WI38 (cell line): ENCODE measurements around the gene DXO.
A peak's percentile ranks its signal among the peaks of the same experiment; 100 is the strongest.

Source experiments
- H3K4me3 ChIP-seq: 2 replicates; pipeline ENCODE4 v1.5.1; 2011; ENCODE audit warnings: low read depth, mild to moderate bottlenecking, control low read depth, low read length
- TF ChIP-seq, protein P1 (sequence below): IDR thresholded peaks from 2 replicates; pipeline ENCODE4 v1.5.1; 2012; ENCODE audit warnings: low read depth, mild to moderate bottlenecking, control low read depth, low read length

DXO gene

DNA sequence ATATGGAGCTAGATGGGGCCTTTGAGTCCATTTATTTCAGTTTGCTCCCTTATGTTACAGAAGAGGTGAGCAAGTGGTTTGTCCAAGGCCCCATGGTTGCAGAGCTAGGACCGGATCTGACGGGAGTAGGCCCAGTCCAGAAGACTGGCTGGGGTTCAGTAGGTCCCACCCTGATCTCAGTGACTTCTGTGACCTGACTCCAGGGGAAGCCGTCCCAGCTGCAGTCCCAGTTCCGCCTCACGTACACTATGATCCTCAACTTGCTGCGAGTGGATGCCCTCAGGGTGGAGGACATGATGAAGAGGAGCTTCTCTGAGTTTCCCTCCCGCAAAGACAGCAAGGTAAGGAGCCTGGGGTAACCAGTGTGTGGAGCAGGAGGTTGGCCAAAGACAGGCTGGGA, 5.4 kb downstream of the DXO start:
- TF ChIP-seq, protein P1, sequence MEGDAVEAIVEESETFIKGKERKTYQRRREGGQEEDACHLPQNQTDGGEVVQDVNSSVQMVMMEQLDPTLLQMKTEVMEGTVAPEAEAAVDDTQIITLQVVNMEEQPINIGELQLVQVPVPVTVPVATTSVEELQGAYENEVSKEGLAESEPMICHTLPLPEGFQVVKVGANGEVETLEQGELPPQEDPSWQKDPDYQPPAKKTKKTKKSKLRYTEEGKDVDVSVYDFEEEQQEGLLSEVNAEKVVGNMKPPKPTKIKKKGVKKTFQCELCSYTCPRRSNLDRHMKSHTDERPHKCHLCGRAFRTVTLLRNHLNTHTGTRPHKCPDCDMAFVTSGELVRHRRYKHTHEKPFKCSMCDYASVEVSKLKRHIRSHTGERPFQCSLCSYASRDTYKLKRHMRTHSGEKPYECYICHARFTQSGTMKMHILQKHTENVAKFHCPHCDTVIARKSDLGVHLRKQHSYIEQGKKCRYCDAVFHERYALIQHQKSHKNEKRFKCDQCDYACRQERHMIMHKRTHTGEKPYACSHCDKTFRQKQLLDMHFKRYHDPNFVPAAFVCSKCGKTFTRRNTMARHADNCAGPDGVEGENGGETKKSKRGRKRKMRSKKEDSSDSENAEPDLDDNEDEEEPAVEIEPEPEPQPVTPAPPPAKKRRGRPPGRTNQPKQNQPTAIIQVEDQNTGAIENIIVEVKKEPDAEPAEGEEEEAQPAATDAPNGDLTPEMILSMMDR = no peak

DNA sequence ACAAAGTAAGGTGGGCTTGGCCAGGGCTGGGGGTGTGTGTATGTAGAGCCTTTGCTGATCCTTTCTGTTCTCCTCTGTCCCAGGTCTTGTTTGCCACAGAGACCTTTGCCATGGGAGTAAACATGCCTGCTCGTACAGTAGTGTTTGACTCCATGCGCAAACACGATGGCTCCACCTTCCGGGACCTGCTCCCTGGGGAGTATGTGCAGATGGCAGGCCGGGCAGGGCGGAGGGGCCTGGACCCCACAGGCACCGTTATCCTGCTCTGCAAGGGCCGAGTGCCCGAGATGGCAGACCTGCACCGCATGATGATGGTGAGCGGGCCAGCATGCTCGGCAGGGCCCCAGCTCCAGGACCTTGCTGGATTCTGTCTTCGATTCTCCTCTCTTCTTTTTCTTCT, 6.2 kb downstream of the DXO start:
- TF ChIP-seq, protein P1 = no peak
- H3K4me3 ChIP-seq = no peak overlapping the region

More for the DNA sequence above, 5.4 kb downstream of the DXO start:
- no peak overlapping the region for H3K4me3 ChIP-seq

DNA sequence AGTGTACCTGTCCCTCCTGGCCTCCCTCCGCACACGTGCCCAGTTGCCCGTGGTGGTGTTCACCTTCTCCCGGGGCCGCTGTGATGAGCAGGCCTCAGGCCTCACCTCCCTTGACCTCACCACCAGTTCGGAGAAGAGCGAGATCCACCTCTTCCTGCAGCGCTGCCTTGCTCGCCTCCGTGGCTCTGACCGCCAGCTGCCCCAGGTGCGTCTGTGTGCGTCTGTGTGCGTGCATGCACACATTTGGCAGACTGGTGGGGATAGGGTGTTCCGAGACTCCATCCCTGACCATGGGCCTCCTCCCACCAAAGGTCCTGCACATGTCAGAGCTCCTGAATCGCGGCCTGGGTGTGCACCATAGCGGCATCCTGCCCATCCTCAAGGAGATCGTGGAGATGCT, 8.0 kb downstream of the DXO start:
- TF ChIP-seq, protein P1 = no peak
- no peak overlapping the region for H3K4me3 ChIP-seq

DNA sequence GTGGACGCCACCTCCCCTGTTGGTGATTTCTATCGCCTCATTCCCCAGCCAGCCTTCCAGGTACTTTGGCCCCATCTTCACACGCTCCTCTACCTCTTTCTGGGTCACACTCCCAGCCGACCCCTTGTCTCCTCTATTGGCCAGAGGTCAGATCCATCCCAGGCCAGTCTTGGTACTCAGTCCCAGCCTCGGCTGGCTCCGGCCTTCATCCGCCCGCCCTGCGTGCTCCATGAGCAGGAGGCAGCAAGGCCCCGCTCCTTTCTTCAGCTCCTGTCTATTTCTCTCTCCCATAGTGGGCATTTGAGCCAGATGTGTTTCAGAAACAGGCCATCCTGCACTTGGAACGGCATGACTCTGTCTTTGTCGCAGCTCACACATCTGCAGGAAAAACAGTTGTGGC, 10.3 kb downstream of the DXO start:
- TF ChIP-seq, protein P1 = no peak

DNA sequence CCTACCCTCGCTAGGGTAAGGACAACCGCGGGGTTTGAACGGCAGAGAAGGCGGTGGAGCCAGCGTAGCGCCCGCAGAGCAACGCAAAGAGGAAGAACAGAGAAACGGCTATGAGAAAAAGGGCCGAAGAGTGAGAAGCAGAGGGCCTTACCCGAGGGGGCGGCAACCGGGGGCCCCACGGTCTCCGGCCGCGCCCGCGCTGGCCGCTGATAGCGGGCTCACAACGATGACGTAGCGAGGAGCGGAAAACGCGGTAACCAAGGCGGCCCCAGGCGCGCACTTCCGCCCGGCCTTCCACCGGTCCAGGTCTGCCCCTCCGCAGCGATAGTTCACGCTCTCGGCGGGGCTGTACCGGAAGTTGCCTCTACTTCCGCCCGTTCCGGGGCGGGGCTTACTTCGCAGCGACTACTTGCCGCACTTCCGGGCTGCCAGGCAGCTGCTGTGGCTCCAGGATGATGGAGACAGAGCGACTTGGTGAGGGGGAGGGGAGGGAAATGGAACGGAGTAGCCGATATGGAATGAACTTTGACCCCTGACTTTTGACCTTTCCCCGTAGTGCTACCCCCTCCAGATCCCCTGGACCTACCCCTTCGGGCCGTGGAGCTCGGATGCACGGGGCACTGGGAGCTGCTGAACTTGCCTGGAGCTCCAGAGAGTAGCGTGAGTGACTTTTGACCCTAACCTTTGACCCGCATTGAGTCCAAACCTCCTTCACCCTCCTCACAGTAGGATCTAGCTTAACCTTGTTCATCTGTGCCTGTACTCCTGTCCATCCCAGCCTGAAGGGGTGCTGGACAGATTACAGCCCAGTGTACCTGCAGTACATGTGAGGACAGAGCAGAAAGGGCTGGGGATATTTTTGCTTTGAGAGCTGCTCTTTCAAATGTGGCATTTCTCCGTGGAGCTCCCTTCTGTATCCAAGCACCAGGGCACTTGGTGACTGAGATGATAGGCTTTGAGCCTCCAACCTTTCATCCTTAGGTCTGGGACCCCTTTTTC, 12.9 kb downstream of the DXO start, which contains the start of the genes NELFE and SKIC2:
NELFE (minus strand) TSS at position 231 of the 999 bp plus-strand sequence. CDS start 525 bp downstream, outside the sequence.
SKIC2 (plus strand) TSS at position 435 of the 999 bp plus-strand sequence; CDS start at position 453, 18 bp downstream.
- H3K4me3 ChIP-seq = peak within 1 kb of the TSS; percentile 100
- TF ChIP-seq, protein P1 = no peak

More for the DNA sequence above, 10.3 kb downstream of the DXO start:
- no peak overlapping the region for H3K4me3 ChIP-seq

DNA sequence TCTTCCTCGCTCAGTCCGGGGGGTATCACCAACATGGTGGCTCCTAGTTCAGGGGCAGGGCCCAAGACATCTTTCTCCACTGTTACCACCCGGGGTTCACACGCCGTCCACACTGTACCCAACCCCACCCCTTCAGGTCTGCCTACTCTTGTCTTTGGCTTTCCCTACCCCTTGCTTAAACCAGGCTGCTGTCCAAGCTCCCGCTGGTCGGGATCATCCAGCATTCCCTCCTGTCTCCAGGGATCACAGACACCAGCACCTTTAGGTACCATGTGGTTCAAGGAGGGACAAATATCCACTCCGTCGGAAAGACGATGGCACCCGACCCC, 13.6 kb downstream of the DXO start:
- TF ChIP-seq, protein P1 = no peak
- peak overlapping the region; percentile 100 for H3K4me3 ChIP-seq

DNA sequence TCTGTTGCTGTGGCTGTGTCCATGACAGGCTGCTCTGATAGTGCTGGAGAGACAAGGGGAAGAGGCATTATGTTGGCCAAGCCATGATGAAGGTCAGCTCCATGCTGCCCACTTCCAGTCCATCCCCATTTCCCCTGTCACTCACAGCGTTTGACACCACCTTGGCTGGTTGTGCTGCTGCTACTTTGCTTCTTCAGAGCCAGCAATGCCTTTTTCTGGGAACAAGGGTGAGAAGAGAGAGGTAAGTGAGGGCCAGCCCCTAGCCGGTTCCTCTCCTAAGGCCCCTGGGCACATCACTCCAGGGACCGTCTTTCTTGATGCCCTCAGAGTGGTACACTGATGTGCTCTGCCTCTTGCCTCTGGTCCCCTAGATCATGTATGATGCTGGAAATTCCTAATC, 15.1 kb downstream of the DXO start:
- TF ChIP-seq, protein P1 = no peak

More for the DNA sequence above, 15.1 kb downstream of the DXO start:
- H3K4me3 ChIP-seq = no peak overlapping the region
